K562 (cell line): ENCODE results near the gene DAP. TPM values are rescaled to one million over a fixed set of nuclear protein-coding genes. Genes with fewer than 3 reads are reported as not detected.

Experiments
- DPF2 ChIP-seq: fragments of 450-650 bp; IDR thresholded peaks from 2 replicates; pipeline ENCODE4 v1.6.1; 2016
- HNRNPLL ChIP-seq: fragments of 200-400 bp; formaldehyde crosslinking; IDR thresholded peaks from 2 replicates; pipeline ENCODE4 v1.6.1; 2017; ENCODE audit warnings: low read length, low read depth, mild to moderate bottlenecking; ENCODE audit not compliant: poor library complexity, severe bottlenecking
- ZFP1 ChIP-seq: fragments of 450-650 bp; formaldehyde crosslinking; IDR thresholded peaks from 2 replicates; pipeline ENCODE4 v1.4.0; 2020; ENCODE audit warnings: mild to moderate bottlenecking, mixed read lengths
- ZNF507 ChIP-seq: conservative IDR thresholded peaks from 2 replicates; pipeline ENCODE4 v1.6.1; 2017; ENCODE audit warnings: missing genetic modification characterization, missing compliant biosample characterization
- polyA plus RNA-seq, 8 experiments: library from polyadenylated mRNA; depleted of rRNA in 4 of 8; stranded (reverse) in 5 of 8; unstranded in 3 of 8; fragments of >200 nt; fragmentation: Nextera tagmentation in 2 of 8; fragmentation: Illumina TruSeq in 1 of 8; extraction: Ambion mirVana in 2 of 8; extraction: Trizol in 1 of 8; gene quantifications; 2 replicates each; pipeline versions ENCODE4 v1.2.1 to v1.2.3, GENCODE V29; 2011 to 2014; ENCODE audit warnings: inconsistent platforms in 1 of 8, missing spikeins in 1 of 8
- total RNA-seq, 7 experiments: library from RNA; depleted of rRNA in 6 of 7; stranded (reverse); fragments of >200 nt in 6 of 7; fragmentation: Illumina TruSeq in 2 of 7; extraction: Trizol in 2 of 7; gene quantifications; 2 replicates each; pipeline versions ENCODE4 v1.2.1 to v1.2.3, GENCODE V29; 2011 to 2021; ENCODE audit warnings: low replicate concordance in 1 of 7
- TF ChIP-seq, protein P1 (sequence below), 2 experiments: fragments of 450-650 bp in 1 of 2; sonication (generic) in 1 of 2; formaldehyde crosslinking in 1 of 2; IDR thresholded peaks; 2 replicates each; pipeline versions ENCODE4 v1.7.1 to v1.9.0; 2016 to 2022; ENCODE audit warnings: inconsistent platforms in 1 of 2, mild to moderate bottlenecking in 1 of 2, missing genetic modification reagents in 1 of 2

Gene DAP
- total and polyA plus RNA-seq, 9 of the 15 experiments (the other 6 are each of a cell fraction or from before 2014, with no cell fraction given), result 14.1 to 151 (median 34.5) TPM

DNA sequence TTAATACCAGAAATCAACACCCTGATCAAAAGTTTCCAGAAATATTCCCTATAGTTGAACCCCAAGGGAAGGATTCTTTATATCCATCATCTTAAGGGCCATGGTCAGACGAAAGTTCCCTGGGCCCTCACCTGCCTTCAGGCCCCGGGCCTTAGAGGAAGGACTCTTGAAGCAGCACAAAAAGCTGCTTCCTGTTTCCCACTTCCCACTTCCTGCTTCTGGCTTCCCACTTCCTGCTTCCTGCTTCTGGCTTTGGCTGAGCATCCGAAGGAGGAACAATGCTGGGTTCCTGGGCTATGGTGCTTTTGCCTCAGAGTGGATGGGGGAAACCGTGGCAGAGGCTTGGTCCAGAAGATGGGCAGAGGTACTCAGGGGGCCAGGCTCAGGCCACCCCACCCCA is 25.8 kb upstream of the DAP start (continued):
- TF ChIP-seq, protein P1, sequence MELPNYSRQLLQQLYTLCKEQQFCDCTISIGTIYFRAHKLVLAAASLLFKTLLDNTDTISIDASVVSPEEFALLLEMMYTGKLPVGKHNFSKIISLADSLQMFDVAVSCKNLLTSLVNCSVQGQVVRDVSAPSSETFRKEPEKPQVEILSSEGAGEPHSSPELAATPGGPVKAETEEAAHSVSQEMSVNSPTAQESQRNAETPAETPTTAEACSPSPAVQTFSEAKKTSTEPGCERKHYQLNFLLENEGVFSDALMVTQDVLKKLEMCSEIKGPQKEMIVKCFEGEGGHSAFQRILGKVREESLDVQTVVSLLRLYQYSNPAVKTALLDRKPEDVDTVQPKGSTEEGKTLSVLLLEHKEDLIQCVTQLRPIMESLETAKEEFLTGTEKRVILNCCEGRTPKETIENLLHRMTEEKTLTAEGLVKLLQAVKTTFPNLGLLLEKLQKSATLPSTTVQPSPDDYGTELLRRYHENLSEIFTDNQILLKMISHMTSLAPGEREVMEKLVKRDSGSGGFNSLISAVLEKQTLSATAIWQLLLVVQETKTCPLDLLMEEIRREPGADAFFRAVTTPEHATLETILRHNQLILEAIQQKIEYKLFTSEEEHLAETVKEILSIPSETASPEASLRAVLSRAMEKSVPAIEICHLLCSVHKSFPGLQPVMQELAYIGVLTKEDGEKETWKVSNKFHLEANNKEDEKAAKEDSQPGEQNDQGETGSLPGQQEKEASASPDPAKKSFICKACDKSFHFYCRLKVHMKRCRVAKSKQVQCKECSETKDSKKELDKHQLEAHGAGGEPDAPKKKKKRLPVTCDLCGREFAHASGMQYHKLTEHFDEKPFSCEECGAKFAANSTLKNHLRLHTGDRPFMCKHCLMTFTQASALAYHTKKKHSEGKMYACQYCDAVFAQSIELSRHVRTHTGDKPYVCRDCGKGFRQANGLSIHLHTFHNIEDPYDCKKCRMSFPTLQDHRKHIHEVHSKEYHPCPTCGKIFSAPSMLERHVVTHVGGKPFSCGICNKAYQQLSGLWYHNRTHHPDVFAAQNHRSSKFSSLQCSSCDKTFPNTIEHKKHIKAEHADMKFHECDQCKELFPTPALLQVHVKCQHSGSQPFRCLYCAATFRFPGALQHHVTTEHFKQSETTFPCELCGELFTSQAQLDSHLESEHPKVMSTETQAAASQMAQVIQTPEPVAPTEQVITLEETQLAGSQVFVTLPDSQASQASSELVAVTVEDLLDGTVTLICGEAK (IDR thresholded peaks at IDR 0.05), result peak; percentile 74
- TF ChIP-seq, protein P1 (CRISPR knock-in tag; IDR thresholded peaks at IDR 0.05), result no peak
- TF ChIP-seq ZNF507, result no peak
- TF ChIP-seq ZFP1 (CRISPR knock-in tag), result no peak
- no peak for TF ChIP-seq HNRNPLL
- no peak for TF ChIP-seq DPF2
